Retina (tissue), 1 donor: ENCODE measurements around the gene CD163L1.
"Not testable (repeated sequence)": the region's sequence is repeated elsewhere in the genome, so short reads cannot be mapped to it uniquely, and the experiment has no call there.

Experiments used
- DNase-seq: peaks from one replicate; pipeline ENCODE4 v3.0.0-alpha.2; 2016

CD163L1 gene

GRCh38 chr12:7444076-7444475 is at the start of gene CD163L1:
TSS of gene CD163L1 (minus strand) at chr12:7444153. CDS start at chr12:7444127, 26 bp downstream.
- no peak for DNase-seq

- no peak for DNase-seq
These were observed 49.1 kb upstream of the CD163L1 start for GRCh38 chr12:7493006-7493405.

- DNase-seq: no peak
These were observed 42.6 kb upstream of the CD163L1 start for GRCh38 chr12:7486512-7486911.

GRCh38 chr12:7485095-7485494 is 41.1 kb upstream of the CD163L1 start:
- DNase-seq: no peak

- no peak for DNase-seq
These were observed 39.4 kb upstream of the CD163L1 start for GRCh38 chr12:7483343-7483742.

- no peak for DNase-seq
These were observed 35.8 kb upstream of the CD163L1 start for GRCh38 chr12:7479771-7480170.

- DNase-seq: no peak
These were observed 28.1 kb upstream of the CD163L1 start for GRCh38 chr12:7472060-7472459.

GRCh38 chr12:7460375-7461259 is 16.7 kb upstream of the CD163L1 start:
- peak; percentile 50 for DNase-seq

GRCh38 chr12:7459973-7460372 is 16.0 kb upstream of the CD163L1 start:
- no peak for DNase-seq

- DNase-seq: no peak
These were observed 7.8 kb upstream of the CD163L1 start for GRCh38 chr12:7451756-7452155.

GRCh38 chr12:7450667-7451066 is 6.7 kb upstream of the CD163L1 start:
- DNase-seq: no peak

- DNase-seq: no peak
These were observed 4.1 kb upstream of the CD163L1 start for GRCh38 chr12:7448099-7448498.

- no peak for DNase-seq
These were observed 584 bp upstream of the CD163L1 start for GRCh38 chr12:7444537-7444936.

- DNase-seq: no peak
These were observed 2.7 kb downstream of the CD163L1 start for GRCh38 chr12:7441216-7441615.

GRCh38 chr12:7439579-7440505 is 4.1 kb downstream of the CD163L1 start:
- DNase-seq: peak; percentile 87

GRCh38 chr12:7438291-7438995 is 5.5 kb downstream of the CD163L1 start:
- DNase-seq: peak; percentile 11

GRCh38 chr12:7437494-7437893 is 6.5 kb downstream of the CD163L1 start:
- not testable (repeated sequence) for DNase-seq

- no peak for DNase-seq
These were observed 9.3 kb downstream of the CD163L1 start for GRCh38 chr12:7434670-7435069.

GRCh38 chr12:7433276-7433822 is 10.6 kb downstream of the CD163L1 start:
- no peak for DNase-seq

GRCh38 chr12:7431993-7432685 is 11.8 kb downstream of the CD163L1 start:
- no peak for DNase-seq

GRCh38 chr12:7411343-7411742 is 32.6 kb downstream of the CD163L1 start:
- DNase-seq: no peak

GRCh38 chr12:7404275-7404674 is 39.7 kb downstream of the CD163L1 start:
- DNase-seq: no peak
